Measurements from ENCODE around the gene OSBPL7. TPM values are rescaled to one million over a fixed set of nuclear protein-coding genes. Genes with fewer than 3 reads are reported as not detected.

The OSBPL7 gene
- total and polyA plus RNA-seq, 2 of the 8 experiments (the other 6 are each of a cell fraction or from before 2014, with no cell fraction given) = 7.2 to 8.9 TPM

- no peak for TF ChIP-seq GTF2F1 (IDR thresholded peaks at IDR 0.05; ENCODE audit: borderline replicate concordance, low read depth, low read length)
Measured at GRCh38 chr17:47806913-47807255, 14.7 kb downstream of the OSBPL7 start (continued).
